Chondrocyte (in vitro differentiated cells): ENCODE data around the gene NRBP1. TPM values are rescaled to one million over a fixed set of nuclear protein-coding genes. Genes with fewer than 3 reads are reported as not detected.

Source experiments
- DNase-seq: peaks from one replicate; pipeline ENCODE4 v3.0.0; 2021; ENCODE audit warnings: mixed read lengths, low spot score
- H3K27ac Mint-ChIP-seq: one replicate; pipeline ENCODE4 v1.8.0; 2021; ENCODE audit warnings: mild to moderate bottlenecking, moderate library complexity, mixed read lengths; ENCODE audit not compliant: unreplicated experiment
- H3K27me3 Mint-ChIP-seq: 2 replicates; pipeline ENCODE4 v1.8.0; 2021; ENCODE audit warnings: low read depth, mixed read lengths
- H3K36me3 Mint-ChIP-seq: 2 replicates; pipeline ENCODE4 v1.8.0; 2021; ENCODE audit warnings: low read depth, mixed read lengths
- H3K4me1 Mint-ChIP-seq: 2 replicates; pipeline ENCODE4 v1.8.0; 2021; ENCODE audit warnings: low read depth, mild to moderate bottlenecking, mixed read lengths
- H3K4me3 Mint-ChIP-seq: one replicate; pipeline ENCODE4 v1.8.0; 2021; ENCODE audit warnings: mild to moderate bottlenecking, moderate library complexity, mixed read lengths; ENCODE audit not compliant: unreplicated experiment
- H3K9me3 Mint-ChIP-seq: 2 replicates; pipeline ENCODE4 v1.8.0; 2021; ENCODE audit warnings: low read depth, mixed read lengths
- CTCF ChIP-seq: fragments of 200-600 bp; sonication (generic); IDR thresholded peaks from 2 replicates; pipeline ENCODE4 v1.5.0; 2021; ENCODE audit warnings: antibody characterized with exemption, mild to moderate bottlenecking, moderate library complexity
- total RNA-seq: library from RNA; stranded (reverse); gene quantifications from 3 replicates; pipeline ENCODE4 v1.2.1, GENCODE V29; 2021

The NRBP1 gene
- total RNA-seq, 1 donor from 2014 or later: 128 TPM

- H3K9me3 Mint-ChIP-seq: no peaks in the 10 kb centered on the region
- no peaks in the 10 kb centered on the region for H3K36me3 Mint-ChIP-seq
- no peak overlapping the region for H3K4me3 Mint-ChIP-seq
- peak overlapping the region; percentile 64 for H3K27ac Mint-ChIP-seq
- H3K27me3 Mint-ChIP-seq: no peaks in the 10 kb centered on the region
- no peak for TF ChIP-seq CTCF
- no peak for DNase-seq
- H3K4me1 Mint-ChIP-seq: peaks cover 10% of the 10 kb centered on the region
Measured at GRCh38 chr2:27400348-27401135, 27.9 kb upstream of the NRBP1 start.

- peak overlapping the region; percentile 87 for H3K27ac Mint-ChIP-seq
- peak overlapping the region; percentile 85 for H3K4me3 Mint-ChIP-seq
- no peaks in the 10 kb centered on the region for H3K27me3 Mint-ChIP-seq
- H3K9me3 Mint-ChIP-seq: no peaks in the 10 kb centered on the region
- no peak for DNase-seq
- TF ChIP-seq CTCF: peak; percentile 83
- peaks cover 22% of the 10 kb centered on the region for H3K4me1 Mint-ChIP-seq
- H3K36me3 Mint-ChIP-seq: no peaks in the 10 kb centered on the region
Measured at GRCh38 chr2:27407798-27408491, 20.5 kb upstream of the NRBP1 start.

- peaks cover 22% of the 10 kb centered on the region for H3K4me1 Mint-ChIP-seq
- DNase-seq: no peak
Measured at GRCh38 chr2:27408601-27409320, 19.7 kb upstream of the NRBP1 start.

GRCh38 chr2:27409321-27410073, 18.9 kb upstream of the NRBP1 start, which contains the start of gene PPM1G:
PPM1G (minus strand) TSS chr2:27409591; CDS start chr2:27409422, 169 bp downstream.
- peak within 1 kb of the TSS; percentile 87 for H3K27ac Mint-ChIP-seq
- H3K4me3 Mint-ChIP-seq: peak within 1 kb of the TSS; percentile 85
- peak; percentile 98 for DNase-seq
- H3K36me3 Mint-ChIP-seq: no peaks in the 10 kb centered on the region
- no peaks in the 10 kb centered on the region for H3K27me3 Mint-ChIP-seq
- H3K4me1 Mint-ChIP-seq: peaks cover 22% of the 10 kb centered on the region
- TF ChIP-seq CTCF: no peak
- H3K9me3 Mint-ChIP-seq: no peaks in the 10 kb centered on the region

More at GRCh38 chr2:27408601-27409320, 19.7 kb upstream of the NRBP1 start:
- H3K4me3 Mint-ChIP-seq: peak overlapping the region; percentile 85
- H3K27ac Mint-ChIP-seq: peak overlapping the region; percentile 87
- no peaks in the 10 kb centered on the region for H3K9me3 Mint-ChIP-seq
- H3K27me3 Mint-ChIP-seq: no peaks in the 10 kb centered on the region
- no peaks in the 10 kb centered on the region for H3K36me3 Mint-ChIP-seq
- no peak for TF ChIP-seq CTCF
